ENCODE results near the gene PITPNM1. TPM values are rescaled to one million over a fixed set of nuclear protein-coding genes. Genes with fewer than 3 reads are reported as not detected.

PITPNM1 gene
- total RNA-seq, 2 donors from 2014 or later: 19.3 to 26.9 TPM

DNA sequence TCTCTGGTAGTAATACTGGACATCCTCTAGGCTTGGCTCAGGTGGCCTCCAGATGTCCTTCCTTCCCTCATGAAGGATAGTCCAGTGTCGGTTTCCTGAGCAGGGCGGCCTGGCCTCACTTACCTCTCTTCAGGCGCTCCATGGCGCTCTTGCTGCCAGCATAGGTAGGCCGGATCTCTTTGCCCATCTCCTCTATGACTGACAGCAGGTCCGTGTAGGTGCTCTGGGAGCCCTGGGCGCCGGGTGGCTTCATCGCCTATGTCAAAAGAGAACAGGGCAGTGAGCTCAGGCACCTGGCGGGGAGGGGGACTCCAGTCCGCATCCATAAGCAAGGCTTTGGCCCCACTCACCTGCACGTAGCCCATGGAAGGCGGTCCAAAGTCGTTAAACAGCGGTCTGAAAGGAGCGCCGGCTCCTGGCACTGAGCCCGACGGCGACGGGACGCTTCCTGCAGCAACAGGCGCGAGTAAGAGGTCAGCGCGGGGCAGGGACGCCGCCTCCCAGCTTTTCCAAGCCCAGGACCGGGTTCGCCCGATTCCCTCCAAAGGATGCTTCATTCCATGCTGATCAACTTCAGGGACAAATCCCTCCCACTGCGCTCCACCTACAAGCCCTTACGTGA, 2.2 kb upstream of the PITPNM1 start:
- TF ChIP-seq POLR2A (IDR thresholded peaks at IDR 0.05) (no peak), POLR2AphosphoS5 (IDR thresholded peaks at IDR 0.05) (no peak), CTCF (IDR thresholded peaks at IDR 0.05) (no peak)
- Histone ChIP-seq H3K9me3 (no peaks in the 10 kb centered on the region), H3K4me1 (replicated peaks) (peaks cover 9% of the 10 kb centered on the region), H3K4me3 (peak overlapping the region; percentile 71 to 74), H3K27me3 (replicated peaks; ENCODE audit: insufficient read depth) (no peaks in the 10 kb centered on the region), H3K36me3 (no peaks in the 10 kb centered on the region), H3K27ac (peak overlapping the region; percentile 97 to 98)
- WGBS: 29% methylated on average over 33 of the region's 33 CpGs
- intact Hi-C loops (cut with DNase I): loop anchor here (5.0 to 10.0 kb wide), 2 partner anchors 105 to 153 kb away; partner anchors contain the start of genes POLD4, PPP1CA and TBC1D10C
- peak; percentile 63 for DNase-seq (ENCODE audit: low spot score)

DNA sequence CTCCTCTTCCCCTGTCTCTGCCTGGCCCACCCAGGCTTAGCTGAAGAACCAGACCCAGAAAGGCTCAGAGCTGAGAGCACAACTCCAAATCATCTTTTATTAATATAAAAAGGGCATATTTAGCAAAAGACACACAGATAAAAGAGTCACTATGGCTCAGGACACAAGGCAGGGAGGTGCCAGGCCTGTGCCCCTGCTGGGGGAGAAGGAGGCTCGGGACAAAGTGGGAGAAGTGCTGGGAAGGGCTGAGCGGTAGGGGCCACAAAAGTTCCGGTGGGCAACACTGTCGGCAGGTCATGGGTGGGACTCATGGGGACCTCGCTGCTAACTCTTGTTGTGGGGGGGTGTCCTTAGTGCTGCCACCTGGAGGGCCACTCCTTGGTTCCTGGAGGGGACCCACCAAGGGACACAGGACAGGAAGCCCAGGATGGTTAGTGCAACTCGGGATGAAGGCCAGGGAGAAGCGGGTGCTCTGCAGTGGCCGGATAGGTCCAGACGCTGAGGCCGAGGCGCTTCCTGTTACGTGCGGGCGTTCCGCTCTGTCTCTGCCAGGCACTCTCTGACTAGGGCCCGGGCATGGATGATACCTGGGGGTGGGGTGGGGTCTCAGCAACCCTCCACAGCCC, 1.4 kb upstream of the PITPNM1 start:
- peak in 1 of 4 experiments; percentile 40 for TF ChIP-seq CTCF (IDR thresholded peaks at IDR 0.05)
- TF ChIP-seq POLR2AphosphoS5 (IDR thresholded peaks at IDR 0.05): no peak
- 82% methylated on average over 16 of the region's 16 CpGs for WGBS
- intact Hi-C loops (cut with DNase I): loop anchor here (5.0 to 10.0 kb wide), 2 partner anchors 104 to 152 kb away; partner anchors contain the start of genes POLD4, PPP1CA and TBC1D10C
- Histone ChIP-seq H3K9me3 (no peaks in the 10 kb centered on the region), H3K27me3 (replicated peaks; ENCODE audit: insufficient read depth) (no peaks in the 10 kb centered on the region), H3K4me3 (peak overlapping the region in 1 of 2 donors; percentile 71), H3K27ac (peak overlapping the region; percentile 97 to 98), H3K36me3 (peaks cover 0 to 2% of the 10 kb centered on the region in 2 donors), H3K4me1 (replicated peaks) (peaks cover 9% of the 10 kb centered on the region)
- DNase-seq (ENCODE audit: low spot score): no peak

GRCh38 chr11:67505605-67506396, 638 bp upstream of the PITPNM1 start:
- DNase-seq (ENCODE audit: low spot score): peak; percentile 89
- 9% methylated on average over 16 of the region's 17 CpGs for WGBS
- TF ChIP-seq CTCF (IDR thresholded peaks at IDR 0.05): peak; percentile 89 to 99 (median 98)
- peak; percentile 81 for TF ChIP-seq POLR2A (IDR thresholded peaks at IDR 0.05)
- peak; percentile 92 for TF ChIP-seq POLR2AphosphoS5 (IDR thresholded peaks at IDR 0.05)
- intact Hi-C loops (cut with DNase I): loop anchor here (5.0 to 10.0 kb wide), 2 partner anchors 104 to 151 kb away; partner anchors contain the start of genes POLD4, PPP1CA and TBC1D10C
- H3K27me3 ChIP-seq (replicated peaks; ENCODE audit: insufficient read depth): no peaks in the 10 kb centered on the region
- no peaks in the 10 kb centered on the region for H3K9me3 ChIP-seq
- H3K36me3 ChIP-seq: peaks cover 0 to 2% of the 10 kb centered on the region in 2 donors
- peaks cover 9% of the 10 kb centered on the region for H3K4me1 ChIP-seq (replicated peaks)
- peak overlapping the region in 1 of 2 donors; percentile 46 for H3K4me3 ChIP-seq
- peak overlapping the region; percentile 97 to 98 for H3K27ac ChIP-seq

- DNase-seq (ENCODE audit: low spot score): no peak
- 3% methylated on average over 65 of the region's 101 CpGs for WGBS
- H3K4me1 ChIP-seq (replicated peaks): peaks cover 9% of the 10 kb centered on the region
- no peak for TF ChIP-seq POLR2AphosphoS5 (IDR thresholded peaks at IDR 0.05)
- TF ChIP-seq CTCF (IDR thresholded peaks at IDR 0.05): no peak
- no peak for TF ChIP-seq POLR2A (IDR thresholded peaks at IDR 0.05)
- peak overlapping the region; percentile 97 to 98 for H3K27ac ChIP-seq
- peak overlapping the region; percentile 46 to 48 for H3K4me3 ChIP-seq
- no peaks in the 10 kb centered on the region for H3K27me3 ChIP-seq (replicated peaks; ENCODE audit: insufficient read depth)
- no peaks in the 10 kb centered on the region for H3K9me3 ChIP-seq
- peaks cover 0 to 2% of the 10 kb centered on the region in 2 donors for H3K36me3 ChIP-seq
- intact Hi-C loops (cut with DNase I): loop anchor here (10.0 kb wide), 1 partner anchor 149 kb away; the partner anchor contains the start of gene POLD4
Observed at GRCh38 chr11:67504005-67504949, 886 bp downstream of the PITPNM1 start.

Measured in prostate gland (tissue), 2 donors.